GM08714 (cell line): ENCODE results near the gene RALB.
A peak's percentile ranks its signal among the peaks of the same experiment; 100 is the strongest.

Source experiments
- H3K4me3 ChIP-seq: fragments of 200-500 bp; sonication (Bioruptor generic); 2 replicates; pipeline ENCODE4 v1.5.1; 2014; ENCODE audit warnings: mild to moderate bottlenecking, low read length, inconsistent platforms
- ZNF274 ChIP-seq: IDR thresholded peaks from 2 replicates; pipeline ENCODE4 v1.6.1; 2012; ENCODE audit warnings: mild to moderate bottlenecking, low read depth, low read length

Gene RALB

DNA sequence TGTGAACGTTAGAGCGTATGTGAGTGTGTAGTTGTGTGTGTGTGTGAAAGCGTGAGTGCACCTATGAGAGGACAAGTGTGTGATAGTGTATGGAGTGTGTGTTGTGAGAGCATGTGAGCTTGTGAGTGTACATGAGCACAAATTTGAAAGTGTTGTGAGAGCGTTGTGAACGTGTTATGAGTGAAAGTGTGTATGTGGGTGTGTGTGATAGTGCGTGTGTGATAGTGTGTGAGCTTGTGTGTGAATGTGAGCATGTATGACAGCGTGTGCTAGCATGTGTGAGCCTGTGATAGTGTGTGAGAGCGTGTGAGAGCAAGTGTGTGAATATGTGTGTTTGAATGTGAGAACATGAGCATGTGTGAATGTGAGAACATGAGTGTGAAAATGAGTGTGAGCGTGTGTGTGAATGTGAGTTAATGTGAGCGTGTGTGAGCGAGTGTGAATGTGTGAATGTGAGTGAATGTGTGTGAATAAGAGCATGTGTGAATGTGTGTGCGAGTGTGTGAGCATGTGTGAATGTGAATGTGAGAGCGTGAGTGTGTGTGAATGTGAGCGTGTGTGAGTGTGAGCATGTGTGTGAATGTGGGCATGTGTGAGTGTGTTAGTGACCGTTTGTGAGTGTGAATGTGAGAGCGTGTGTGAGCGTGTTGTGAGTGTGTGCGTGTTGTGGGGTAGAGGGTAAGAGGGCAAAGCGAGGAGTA, 25.0 kb downstream of the RALB start:
- no peak overlapping the region for H3K4me3 ChIP-seq
- no peak for TF ChIP-seq ZNF274

DNA sequence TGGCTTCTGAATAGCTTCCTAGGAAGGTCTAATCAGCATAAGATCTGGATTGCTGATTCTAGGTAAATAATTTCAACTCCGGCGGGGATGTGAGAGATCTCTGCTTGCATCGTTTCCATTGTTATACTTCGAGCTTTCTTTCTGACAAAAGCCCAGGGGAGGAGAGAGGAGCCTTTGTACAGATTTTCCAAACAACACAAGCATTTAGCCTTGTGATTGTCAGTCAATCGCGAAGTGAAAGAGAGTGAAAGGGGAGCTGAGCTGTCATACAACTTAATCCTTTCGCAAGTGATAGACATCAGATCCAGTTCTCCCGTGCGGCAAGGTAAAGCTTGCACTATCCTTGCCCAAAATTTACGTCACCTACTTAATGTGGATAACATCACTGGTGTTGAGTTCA, 26.2 kb downstream of the RALB start:
- TF ChIP-seq ZNF274 = no peak
- H3K4me3 ChIP-seq = no peak overlapping the region

DNA sequence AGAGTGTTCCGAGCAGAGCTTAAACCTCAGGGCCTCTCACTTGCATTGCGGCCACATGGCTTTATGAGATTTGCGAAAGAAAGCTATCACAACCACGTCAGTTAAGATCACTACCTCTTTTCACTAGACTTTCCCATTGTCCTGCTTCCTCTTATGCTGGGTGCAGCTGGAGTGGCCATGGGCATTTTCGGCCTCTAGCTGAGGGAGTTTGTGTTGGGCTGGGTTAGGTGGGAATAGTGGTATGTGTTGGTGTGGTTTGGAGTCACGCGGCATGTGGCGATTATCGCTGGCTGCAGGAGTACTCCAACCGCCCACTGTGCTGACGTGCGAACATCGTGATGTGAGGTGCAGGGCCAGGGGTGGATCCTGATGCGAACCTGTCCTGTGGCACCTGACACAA, 27.1 kb downstream of the RALB start:
- no peak for TF ChIP-seq ZNF274
- no peak overlapping the region for H3K4me3 ChIP-seq

DNA sequence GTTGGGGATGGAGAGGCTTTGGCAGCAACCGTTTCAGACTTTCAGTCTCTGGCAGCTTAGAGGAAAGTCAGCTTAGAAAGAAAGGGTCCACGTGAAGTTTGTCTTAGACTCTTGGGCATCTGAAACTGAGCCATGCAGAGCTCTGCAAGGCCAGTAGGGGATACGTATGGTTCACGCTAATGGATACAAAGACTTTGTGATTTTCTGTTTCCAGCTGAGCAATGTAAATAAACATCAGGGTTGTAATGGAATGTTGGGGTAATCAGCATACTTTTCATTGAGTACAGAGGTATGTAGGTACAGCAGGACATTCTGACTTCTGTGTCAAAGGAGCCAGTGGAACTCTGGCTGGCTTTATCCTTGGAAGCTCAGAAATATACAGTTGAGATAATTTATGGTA, 31.0 kb downstream of the RALB start:
- H3K4me3 ChIP-seq = no peak overlapping the region
- no peak for TF ChIP-seq ZNF274

DNA sequence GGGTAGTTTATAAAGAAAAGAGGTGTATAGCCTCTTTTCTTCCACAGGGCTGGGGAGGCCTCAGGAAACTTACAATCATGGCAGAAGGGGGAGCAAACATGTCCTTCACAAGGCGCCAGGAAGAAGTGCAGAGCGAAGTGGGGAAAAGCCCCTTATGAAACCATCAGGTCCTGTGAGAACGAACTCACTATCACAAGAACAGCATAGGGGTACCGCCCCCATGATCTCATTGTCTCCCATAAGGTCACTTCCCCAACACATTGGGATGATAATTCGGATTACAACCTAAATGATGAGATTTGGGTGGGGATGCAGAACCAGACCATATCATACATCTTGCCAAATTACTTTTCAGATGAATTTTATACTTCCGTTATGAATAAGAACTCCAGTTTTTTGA, 32.4 kb downstream of the RALB start:
- TF ChIP-seq ZNF274 = no peak
- H3K4me3 ChIP-seq = no peak overlapping the region

DNA sequence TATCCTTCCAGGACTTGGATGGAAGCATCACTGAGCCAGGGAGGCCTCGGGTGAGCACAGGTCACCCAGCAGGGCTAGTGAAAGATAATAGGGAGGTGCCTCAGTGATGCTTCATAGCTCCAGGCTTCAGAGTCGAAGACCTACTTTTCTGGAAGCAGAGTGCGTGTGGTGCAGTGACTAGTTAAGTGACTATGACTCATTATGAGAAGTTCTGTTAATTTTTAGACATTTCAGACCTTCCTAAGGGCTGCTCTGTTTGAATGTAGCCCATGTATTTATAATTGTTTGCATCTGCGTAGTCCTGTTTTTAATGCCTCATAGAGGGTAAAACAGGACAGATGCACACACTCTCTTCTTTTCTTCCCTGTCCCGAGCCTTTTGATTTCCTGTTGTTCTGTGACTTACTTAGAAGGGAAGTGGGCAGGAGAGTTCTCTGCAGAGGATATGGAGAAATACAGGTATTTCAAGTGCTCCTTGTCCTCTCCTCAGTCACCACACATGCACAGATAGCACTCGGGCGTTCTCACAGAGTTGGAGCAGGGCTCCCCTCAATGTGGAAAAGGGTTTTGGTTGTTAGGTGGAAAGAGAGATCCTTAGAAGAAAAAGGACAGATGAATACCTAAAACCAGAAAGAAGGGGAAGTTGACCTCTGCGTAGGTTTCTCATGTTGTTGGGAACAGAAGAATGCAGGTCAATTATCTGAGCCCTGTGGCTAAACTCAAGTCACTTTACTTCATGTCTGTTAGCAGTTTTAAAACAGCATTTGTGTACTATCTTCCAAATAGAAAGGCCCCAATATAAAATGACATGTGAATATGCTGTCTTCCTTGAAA, 34.7 kb downstream of the RALB start:
- TF ChIP-seq ZNF274 = no peak
- H3K4me3 ChIP-seq = peak overlapping the region; percentile 78

DNA sequence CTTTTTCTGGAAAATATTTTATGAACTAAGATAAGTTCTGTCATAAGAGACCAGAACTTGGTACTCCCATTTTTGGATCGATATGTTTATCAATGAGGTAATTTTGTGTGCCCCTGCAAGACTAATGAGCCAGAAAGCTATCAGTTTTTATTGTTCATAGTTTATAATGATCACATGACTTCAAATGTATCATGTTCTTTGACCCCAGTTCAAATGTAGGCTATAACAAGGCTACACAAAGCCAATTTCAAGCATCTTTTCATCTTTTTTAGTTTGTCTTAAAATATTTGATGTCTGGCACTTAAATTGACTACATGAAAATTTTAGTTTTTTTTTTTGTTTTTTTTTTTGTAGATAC, 35.3 kb downstream of the RALB start:
- TF ChIP-seq ZNF274 = no peak
- H3K4me3 ChIP-seq = no peak overlapping the region

DNA sequence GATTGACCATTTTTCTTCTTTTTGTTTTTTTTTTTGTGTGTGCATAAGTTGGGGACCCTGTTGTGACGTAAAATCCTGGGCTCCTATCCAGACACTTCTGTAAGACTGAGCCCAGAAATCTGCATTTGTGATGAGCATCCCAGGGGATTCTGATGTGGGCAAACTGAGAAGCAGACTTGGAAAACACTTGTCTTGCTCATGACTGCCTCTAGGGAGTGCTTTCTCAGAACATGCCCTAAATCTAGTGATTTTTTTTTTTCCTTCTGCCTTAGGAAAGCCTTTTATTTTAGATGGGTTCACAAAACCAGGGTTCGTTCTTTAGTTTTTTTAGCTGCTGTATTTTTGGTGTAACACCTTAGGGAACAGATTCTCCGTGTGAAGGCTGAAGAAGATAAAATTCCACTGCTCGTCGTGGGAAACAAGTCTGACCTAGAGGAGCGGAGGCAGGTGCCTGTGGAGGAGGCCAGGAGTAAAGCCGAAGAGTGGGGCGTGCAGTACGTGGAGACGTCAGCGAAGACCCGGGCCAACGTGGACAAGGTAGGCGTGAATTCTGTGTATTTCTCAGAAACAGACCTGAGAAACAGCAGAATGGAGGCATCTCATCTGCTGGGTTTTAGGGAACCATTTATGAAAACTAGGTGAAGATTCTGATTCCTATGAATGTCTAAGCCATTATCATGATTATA, 36.7 kb downstream of the RALB start:
- no peak overlapping the region for H3K4me3 ChIP-seq
- no peak for TF ChIP-seq ZNF274

DNA sequence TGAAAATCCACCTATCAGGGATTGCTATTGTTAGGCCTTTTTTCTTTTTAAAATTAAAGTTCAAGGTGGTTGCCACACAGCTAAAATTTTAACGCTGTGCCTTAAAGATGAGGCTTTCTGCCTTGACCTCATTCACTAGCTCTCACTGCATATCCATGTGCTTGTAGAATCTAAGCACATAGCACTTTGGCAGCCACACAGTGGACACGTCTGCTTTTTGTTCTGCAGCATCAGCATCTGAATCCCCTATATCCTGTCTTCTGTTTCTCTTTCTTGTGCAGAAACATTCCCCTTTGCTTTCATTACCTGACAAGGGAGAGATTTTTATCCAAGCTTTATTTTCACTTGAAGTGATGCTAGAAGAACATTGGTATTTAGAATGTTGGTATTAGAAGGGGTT, 38.1 kb downstream of the RALB start:
- H3K4me3 ChIP-seq = no peak overlapping the region
- TF ChIP-seq ZNF274 = no peak

DNA sequence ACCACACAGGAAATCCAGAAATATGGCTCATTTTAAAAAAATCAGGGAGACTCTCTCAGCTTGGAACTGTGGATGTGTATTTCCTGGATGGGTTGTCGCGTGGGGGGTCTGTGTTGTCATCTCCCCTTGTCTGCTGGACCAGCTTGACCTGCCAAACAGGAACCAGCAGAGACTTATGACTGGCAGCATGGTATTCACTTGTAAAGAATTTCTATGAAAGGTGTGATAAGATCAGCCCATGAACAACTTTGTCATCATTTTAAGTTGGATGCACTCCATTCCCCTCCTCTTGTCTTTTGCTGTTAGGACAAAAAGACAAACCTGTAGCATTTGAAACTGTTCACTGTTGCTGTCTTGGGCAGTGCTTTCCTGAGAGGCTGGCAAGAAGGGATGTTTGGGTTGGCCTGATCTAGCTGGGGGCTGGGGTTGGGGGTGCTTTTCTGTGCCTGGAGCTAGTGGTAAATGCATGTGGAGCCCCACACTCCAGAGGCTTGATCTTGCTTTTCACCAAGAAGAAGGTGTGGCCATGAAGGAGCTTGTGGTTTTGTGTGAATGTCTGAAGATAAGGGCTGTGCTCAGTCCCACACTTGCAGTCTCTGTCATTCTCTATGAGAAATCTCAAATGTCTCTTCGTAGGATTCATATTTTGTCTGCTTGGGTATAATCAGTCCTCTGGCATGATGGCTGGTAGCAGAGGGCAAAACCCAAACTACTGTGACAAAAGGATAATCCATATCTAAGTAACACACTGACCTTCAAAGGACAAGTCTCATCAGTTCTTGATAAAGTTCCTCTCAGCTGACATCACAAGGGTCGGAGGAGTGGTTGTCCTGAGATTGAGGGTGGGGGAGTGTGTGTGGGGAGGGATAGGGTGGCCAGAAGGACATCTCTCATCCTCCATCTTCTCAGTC, 39.0 kb downstream of the RALB start:
- no peak overlapping the region for H3K4me3 ChIP-seq
- TF ChIP-seq ZNF274 = no peak

DNA sequence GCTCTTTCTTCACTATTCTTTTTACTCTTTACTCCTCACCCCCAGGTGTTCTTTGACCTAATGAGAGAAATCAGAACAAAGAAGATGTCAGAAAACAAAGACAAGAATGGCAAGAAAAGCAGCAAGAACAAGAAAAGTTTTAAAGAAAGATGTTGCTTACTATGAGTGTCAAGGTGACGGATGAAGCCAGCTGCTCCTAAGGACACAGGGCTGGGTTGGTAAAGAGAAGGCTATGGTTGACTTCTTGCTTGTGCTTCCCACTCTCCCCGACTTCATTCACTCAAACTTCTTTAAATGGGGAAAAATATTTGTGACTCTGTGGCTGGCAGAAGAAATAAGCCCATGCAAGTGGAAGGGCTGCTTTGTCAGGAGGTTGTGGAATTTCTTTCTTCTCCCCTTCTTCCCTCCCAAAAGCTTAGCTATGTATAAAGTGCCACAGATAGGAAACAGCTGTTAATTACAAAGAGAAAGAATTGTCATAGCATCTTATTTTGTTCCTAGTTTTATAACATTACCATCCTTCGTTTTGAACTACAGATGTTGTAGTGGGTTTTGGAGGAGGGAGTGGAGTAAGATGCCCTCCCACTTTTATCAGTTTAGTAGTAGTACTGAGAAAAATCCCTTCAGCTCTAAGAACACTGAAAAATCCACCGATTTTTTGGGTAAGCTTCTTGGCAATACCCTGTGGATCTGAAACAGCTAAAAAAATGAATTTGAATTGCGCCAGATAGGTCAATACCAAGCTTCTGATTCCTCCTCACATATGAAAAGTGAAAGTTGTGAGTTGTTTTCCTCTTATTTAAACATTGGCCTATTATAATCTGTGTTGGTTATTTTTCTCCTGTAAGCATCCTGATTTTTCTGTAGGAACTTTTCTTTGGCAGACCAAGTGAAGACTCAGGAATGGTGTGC, 40.7 kb downstream of the RALB start:
- no peak for TF ChIP-seq ZNF274
- no peak overlapping the region for H3K4me3 ChIP-seq

DNA sequence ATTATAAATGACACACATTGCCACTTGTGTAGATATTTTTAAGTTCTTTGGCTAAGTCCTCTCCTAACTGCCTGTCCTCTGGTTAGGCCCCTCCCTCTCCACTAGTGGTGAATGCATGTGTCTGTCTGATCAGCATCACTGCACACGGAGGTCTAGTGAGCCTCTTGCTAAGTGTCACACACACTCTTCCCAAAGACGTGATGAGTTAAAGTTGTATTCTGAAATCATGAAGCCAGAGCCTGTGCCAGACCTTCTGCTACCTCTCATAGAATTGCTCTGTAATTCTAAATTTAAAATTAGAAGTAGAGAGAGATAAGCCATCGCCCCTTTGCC, 41.3 kb downstream of the RALB start:
- H3K4me3 ChIP-seq = no peak overlapping the region
- no peak for TF ChIP-seq ZNF274

DNA sequence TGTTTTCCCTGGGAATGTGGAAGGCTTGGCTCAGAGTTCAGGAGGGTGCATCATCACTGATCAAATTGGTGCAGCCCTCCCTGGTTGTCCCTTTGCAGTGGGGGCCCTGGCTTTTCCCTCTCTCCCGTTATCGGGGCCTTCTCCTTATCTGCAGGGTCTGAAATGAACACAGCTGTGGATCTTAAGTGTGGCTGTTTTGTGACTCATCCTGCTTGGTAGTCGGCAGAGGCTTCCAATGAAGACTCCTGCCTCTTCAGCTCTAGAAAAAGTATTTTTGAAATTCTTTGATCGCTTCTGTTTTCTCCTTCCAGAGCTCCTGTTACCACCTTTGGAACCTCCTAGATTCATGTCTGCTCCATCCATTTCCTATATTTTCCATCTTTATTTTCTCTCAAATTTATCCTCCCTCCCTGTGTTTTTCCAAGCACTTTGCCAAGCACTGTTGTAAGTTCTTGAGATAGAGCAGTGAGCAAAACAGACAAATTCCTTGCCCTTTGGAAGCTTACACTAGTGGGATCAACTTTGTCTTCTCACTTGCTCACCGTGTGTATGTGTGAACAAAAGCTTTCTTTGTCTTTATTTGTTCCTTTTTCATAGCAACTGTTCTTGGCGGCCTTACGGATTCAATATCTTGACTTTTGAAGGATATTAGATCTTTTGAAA, 45.7 kb downstream of the RALB start:
- no peak overlapping the region for H3K4me3 ChIP-seq
- TF ChIP-seq ZNF274 = no peak
